Kidney capillary endothelial cell (primary cell): ENCODE results near the gene IZUMO4.
A peak's percentile ranks its signal among the peaks of the same experiment; 100 is the strongest.
"Not testable (repeated sequence)": the region's sequence is repeated elsewhere in the genome, so short reads cannot be mapped to it uniquely, and the experiment has no call there.

Experiments
- DNase-seq: peaks from one replicate; pipeline ENCODE4 v3.0.0-alpha.2; 2018; ENCODE audit warnings: low spot score

Gene IZUMO4

DNA sequence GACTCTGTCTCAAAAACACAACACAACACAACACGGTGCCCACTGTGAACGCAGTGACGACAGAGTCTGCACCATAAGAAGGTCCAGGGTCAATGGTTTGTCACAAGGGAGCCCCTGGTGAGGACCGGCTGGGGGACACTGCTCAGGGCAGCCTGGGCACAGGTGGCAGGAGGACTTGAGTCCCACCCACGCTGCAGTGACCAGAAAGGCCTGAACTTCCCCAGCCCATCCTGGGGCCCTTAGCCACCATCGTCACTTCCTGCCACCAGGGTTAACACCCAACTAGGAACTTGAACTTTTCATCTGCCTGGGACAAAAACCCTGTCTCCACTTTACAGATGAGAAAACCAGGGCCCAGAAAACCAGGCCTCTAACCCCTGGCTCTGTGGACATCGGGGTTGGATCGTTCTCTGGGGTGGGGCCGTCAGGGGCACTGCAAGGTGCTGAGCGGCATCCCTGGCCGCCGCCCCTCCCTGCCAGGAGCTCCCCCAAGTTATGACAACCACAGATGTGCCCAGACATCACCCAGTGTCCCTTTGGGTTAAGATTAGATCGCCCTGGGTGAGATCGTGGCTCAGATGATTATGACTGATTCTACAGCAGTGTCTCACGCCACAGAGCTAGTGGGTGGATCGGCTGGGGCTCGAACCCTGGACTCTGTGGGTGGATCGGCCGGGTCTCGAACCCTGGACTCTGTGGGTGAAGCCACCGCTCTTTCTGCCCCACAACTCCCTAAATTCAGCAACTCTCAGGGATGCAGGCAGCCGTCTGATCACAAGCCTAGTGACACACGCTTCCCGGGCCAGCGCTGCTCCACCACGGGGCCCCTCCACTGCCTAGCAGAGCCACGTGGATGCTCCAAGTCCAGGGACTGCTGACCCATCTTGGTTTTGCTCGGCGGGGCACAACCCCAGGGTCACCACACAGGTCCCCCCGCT, 14.6 kb upstream of the IZUMO4 start:
- no peak for DNase-seq

DNA sequence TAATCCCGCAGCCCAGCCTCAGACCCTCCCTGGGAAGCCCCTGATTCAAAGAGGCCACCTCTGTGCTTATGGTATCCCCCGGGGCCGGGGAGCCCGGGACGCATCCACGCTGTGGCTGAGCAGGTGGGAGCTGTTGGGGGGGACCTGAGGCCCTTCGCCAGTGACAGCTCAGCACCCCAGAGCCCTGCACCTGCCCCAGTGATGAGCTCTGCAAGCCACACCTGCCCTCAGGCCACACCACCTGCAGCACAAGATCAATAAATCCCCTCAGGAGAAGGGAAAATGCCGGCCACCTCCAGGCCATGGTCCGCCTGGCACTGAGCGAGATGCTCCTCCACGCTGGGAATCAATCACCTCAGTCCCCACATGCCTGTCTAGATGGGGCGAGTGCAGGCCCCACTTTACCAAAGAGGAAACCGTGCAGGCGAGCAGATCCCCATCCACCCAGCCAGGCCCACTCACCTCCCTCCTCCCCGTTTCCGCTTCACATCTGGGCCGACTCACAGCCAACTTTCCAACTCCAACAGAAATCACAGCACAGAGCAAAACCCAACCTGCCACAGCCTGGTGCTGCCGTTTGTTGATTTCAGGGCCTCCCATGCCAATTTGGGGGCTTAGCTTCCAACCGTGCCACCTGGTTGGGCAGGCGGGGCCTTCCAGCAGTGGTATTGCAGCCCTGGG, 13.4 kb upstream of the IZUMO4 start:
- no peak for DNase-seq

DNA sequence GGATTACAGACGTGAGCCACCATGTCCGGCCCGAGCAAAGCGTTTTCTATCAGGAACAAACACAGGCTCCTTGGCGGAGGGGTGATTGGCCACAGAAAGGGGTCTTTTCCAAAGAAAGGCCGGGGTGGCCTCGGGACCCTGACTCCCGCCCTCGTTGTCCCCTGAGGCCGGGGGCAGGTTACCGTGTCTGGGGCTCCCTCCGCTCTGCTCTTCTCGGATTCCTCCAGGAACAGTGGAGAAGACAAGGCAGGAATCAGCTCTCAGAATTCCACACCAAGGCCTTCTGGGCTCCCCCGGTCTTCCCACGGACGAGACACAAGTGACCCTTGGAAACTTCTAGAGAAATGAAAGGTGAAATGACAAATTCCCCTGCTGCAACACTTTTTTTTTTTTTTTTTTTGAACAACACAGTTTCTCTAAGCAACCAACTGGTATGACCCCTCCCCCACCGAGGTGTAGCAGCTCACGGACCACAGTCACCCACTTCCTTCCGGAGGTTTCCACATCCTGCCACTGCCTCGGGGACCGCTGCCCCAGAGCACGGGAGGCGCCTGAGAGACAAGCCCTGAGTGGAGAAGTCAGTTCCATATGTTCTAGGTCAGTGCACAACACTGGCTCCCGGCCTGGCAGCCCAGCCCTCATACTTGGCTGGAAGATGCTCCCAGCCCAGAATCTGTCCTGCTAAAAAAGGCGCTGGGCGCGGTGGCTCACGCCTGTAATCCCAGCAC, 11.6 kb upstream of the IZUMO4 start:
- DNase-seq: peak; percentile 98

DNA sequence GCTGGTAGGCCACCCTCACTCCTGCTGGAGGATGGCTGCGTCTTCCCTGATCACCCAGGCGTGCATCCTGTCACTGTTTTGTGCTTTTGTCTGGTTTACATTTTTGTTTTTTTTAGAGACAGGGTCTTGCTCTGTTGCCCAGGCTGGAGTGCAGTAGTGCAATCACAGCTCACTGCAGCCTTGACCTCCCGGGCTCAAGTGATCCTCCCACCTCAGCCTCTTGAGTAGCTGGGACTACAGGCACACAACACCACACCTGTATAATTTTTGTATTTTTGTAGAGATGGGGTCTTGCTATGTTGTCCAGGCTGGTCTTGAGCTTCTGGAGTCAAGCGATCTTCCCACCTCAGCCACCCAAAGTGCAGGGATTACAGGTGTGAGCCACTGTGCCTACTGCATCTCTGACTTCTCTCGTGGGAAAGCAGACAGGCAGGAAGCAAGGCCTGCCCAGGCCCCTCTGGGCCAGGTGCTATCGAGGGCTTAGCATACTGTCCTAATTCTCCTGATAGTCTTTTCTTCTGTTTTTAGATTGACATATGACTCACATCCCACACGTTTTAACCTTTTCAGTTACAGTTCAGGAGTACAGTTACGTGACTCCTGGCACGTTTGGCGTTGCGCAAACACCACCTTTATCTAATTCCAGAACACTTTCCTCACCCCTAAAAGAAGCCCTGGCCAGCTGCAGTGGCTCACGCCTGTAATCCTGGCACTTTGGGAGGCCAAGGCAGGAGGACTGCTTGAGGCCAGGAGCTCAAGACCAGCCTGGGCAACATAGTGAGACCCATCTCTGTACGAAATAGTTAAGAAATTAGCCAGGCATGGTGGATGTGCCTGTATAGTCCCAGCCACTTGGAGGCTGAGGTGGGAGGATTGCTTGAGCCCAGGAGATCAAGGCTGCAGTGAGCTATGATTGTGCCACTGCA, 9.8 kb upstream of the IZUMO4 start:
- not testable (repeated sequence) for DNase-seq

GRCh38 chr19:2087621-2088100, 9.1 kb upstream of the IZUMO4 start:
- no peak for DNase-seq

- DNase-seq: peak; percentile 58
Measured at GRCh38 chr19:2089001-2089711, 7.6 kb upstream of the IZUMO4 start.

- DNase-seq: no peak
Measured at GRCh38 chr19:2089727-2090053, 7.0 kb upstream of the IZUMO4 start.

DNA sequence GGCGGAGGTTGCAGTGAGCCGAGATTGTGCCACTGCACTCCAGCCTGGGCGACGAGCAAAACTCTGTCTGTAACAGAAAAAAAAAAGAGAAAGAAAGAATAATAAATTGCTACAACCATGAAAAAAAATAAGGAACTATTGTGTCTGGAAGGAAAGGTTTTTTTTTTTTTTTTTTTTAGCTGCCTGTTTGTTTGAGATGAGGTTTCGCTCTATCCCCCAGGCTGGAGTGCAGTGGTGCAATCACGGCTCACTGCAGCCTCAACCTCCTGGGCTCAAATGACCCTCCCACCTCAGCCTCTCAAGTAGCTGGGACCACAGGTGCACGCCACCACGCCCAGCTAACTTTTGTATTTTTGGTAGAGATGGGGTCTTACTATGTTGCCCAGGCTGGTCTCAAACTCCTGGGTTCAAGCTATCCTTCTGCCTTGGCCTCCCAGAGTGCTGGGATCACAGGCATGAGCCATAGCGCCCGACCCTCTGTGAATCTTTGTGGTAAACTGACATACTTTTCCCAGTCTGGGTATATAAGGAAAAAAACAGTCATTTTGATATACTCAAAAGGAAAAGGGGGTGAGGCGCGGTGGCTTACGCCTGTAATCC, 4.7 kb upstream of the IZUMO4 start:
- not testable (repeated sequence) for DNase-seq

DNA sequence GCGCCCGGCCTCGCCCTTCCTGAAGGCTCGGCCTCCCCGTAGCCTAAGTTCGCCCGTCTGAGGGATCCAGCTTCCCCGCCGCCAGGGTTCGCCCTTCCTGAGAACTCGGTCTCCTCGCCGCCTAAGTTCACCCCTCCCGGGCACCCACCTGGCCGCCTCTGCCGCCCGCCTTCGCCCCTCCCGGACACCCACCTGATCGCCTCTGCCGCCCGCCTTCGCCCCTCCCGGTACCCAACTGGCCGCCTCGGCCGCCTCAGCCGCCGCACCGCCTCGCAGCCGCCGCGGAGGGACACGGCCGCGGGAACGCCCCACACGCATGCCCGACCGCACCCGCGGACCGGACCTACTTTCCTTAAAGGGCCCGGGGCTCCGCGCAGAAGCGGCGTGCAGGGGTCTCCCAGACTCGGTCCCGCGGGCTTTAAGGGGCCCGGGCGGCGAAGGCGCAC, 658 bp upstream of the IZUMO4 start, which contains the start of gene MOB3A:
MOB3A (minus strand) TSS at position 293 of the 446 bp plus-strand sequence. CDS start 17,766 bp downstream, outside the sequence.
- no peak for DNase-seq

GRCh38 chr19:2097203-2097885, 629 bp downstream of the IZUMO4 start:
- DNase-seq: no peak

DNA sequence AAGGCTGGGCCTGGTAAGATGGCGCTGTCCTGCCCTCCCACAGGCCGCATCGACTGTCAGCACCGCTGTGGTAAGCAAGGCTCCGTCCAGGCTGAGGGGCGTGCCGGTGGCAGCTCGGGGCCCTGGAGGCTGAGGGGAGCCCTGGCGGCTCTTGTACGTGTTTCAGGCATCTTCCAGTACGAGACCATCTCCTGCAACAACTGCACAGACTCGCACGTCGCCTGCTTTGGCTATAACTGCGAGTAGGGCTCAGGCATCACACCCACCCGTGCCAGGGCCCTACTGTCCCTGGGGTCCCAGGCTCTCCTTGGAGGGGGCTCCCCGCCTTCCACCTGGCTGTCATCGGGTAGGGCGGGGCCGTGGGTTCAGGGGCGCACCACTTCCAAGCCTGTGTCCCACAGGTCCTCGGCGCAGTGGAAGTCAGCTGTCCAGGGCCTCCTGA, 1.2 kb downstream of the IZUMO4 start:
- no peak for DNase-seq

DNA sequence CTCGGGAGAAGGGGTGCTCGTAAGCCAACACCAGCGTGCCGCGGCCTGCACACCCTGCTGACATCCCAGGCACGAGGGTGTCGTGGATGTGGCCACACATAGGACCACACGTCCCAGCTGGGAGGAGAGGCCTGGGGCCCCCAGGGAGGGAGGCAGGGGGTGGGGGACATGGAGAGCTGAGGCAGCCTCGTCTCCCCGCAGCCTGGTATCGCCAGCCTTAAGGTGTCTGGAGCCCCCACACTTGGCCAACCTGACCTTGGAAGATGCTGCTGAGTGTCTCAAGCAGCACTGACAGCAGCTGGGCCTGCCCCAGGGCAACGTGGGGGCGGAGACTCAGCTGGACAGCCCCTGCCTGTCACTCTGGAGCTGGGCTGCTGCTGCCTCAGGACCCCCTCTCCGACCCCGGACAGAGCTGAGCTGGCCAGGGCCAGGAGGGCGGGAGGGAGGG, 2.4 kb downstream of the IZUMO4 start:
- no peak for DNase-seq

DNA sequence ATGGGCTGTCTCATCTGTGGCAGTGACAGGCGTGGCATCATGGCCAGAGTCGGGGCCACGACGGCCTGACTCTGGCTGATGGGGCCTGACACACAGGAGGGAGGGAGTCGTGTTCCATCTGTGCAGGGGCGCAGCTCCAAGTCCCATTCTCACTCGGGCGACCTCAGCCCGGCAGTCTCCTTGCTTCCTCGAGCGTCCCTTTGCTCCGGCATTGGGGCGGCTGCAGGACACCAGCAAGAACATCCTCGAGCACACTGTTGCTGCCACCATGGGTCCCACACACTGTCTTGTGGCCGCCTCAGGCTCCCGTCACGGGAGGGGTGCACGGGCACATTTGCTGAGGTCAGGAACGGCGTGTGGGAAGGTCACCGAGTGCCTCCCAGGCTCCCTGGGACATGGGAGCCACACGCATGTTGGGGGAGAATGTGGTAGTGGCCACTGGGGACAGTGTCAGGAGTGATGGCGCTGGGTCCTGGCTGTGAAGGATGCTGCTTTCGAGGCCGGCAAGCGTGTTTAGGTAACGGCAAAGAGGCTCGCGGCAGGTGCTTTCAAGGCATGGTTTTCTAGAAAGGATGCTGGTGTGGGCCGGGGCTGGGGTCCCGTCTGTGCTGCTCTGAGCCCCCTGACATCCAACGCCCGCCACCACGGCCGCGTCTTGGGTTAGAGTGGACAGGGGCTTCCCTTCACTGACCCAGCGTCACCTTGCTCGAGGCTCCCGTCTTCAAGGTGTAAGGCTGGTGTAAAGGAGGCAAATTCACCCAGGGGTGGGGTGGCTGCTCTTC, 3.4 kb downstream of the IZUMO4 start:
- no peak for DNase-seq

DNA sequence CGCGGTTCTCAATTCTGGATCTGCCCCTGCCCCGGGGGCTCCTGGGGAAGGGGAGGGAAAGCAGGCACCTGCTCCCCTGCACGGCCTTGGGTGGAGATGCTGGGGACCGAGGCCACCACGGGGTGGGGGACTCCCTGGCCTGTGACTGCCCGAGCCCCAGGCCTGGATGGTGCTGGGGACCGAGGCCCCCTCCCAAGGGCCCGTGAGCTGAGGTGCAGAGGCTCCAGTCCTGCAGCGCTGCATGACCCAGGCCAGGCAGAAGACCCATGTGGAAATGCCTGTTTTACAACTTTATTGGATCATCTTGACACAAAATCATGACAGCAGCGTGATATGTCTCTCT, 4.0 kb downstream of the IZUMO4 start:
- no peak for DNase-seq

DNA sequence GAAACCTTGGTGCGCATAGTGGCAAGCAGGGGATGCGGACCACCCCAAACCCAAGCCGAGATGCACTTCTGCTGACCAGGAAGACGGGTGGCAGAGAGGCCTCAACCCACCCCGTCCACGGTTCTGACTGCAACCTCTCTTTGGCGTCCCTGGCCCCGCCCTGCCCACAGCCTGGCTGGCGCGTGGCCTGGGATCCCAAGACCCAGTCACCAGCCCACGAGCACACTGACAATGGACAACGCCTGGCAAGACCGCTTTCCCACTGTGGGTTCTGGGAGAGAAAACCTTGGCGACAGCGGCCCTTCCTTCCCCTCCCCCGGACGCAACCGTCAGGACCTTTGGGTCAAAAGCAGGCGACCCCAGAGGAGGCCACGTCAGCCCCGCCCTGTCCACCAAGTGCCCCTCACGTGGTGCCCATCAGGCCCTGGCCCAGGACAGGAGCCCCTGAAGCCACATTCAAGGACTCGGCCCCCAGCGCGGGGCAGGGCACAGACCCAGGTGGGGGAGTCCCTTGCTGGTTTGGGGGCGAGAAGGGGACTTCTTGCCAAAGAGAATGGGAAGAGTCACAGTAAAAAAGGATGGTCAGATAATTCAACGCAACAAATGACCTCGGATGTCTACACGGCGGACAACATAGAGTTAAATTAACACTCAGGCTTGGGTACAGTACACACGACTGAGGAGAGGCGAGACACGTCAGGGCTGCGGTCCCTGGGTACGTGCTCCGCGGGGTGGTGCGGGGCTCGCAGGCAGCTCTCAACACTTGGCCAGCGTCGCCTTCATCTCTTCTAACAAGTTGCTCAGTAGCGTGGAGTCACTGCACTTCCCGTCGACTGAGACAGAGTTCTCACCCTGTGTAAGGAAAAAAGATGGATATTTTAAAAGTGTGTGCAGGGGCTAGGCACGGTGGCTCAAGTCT, 5.0 kb downstream of the IZUMO4 start:
- no peak for DNase-seq

- no peak for DNase-seq
Measured at GRCh38 chr19:2103045-2103707, 6.5 kb downstream of the IZUMO4 start.
